ENCODE measurements around the gene INHA.

Gene INHA

GRCh38 chr2:219570194-219570923 is 1.8 kb upstream of the INHA start:
- peak overlapping the region; percentile 46 to 89 (median 80) for H3K27ac ChIP-seq
- peak overlapping the region; percentile 51 to 74 (median 56) for H3K4me3 ChIP-seq

- peak overlapping the region; percentile 51 to 74 (median 56) for H3K4me3 ChIP-seq
- H3K27ac ChIP-seq, result peak overlapping the region; percentile 46 to 89 (median 80)
Measured at GRCh38 chr2:219570924-219571310, 1.2 kb upstream of the INHA start.

- H3K27ac ChIP-seq, result peak within 1 kb of the TSS; percentile 46 to 89 (median 80)
Measured at GRCh38 chr2:219571311-219572236, 536 bp upstream of the INHA start, which contains the start of gene OBSL1. TSS of gene OBSL1 (minus strand) at chr2:219571539. CDS start at chr2:219571232, 307 bp downstream.

GRCh38 chr2:219573166-219573565 is 1.1 kb downstream of the INHA start:
- H3K27ac ChIP-seq, result no peak overlapping the region
- no peak overlapping the region for H3K4me3 ChIP-seq

More at GRCh38 chr2:219571311-219572236, 536 bp upstream of the INHA start, which contains the start of gene OBSL1:
- H3K4me3 ChIP-seq, result peak within 1 kb of the TSS; percentile 51 to 74 (median 56)

GRCh38 chr2:219574484-219575311 is 2.6 kb downstream of the INHA start:
- H3K4me3 ChIP-seq, result no peak overlapping the region
- H3K27ac ChIP-seq, result no peak overlapping the region

GRCh38 chr2:219575566-219576504 is 3.7 kb downstream of the INHA start:
- Histone ChIP-seq H3K4me3 (no peak overlapping the region), H3K27ac (no peak overlapping the region)

- no peak overlapping the region for H3K27ac ChIP-seq
Measured at GRCh38 chr2:219576505-219577388, 4.6 kb downstream of the INHA start.

GRCh38 chr2:219578811-219579613 is 6.9 kb downstream of the INHA start:
- no peak overlapping the region for H3K4me3 ChIP-seq
- H3K27ac ChIP-seq, result no peak overlapping the region

More at GRCh38 chr2:219576505-219577388, 4.6 kb downstream of the INHA start:
- H3K4me3 ChIP-seq, result no peak overlapping the region

- no peak overlapping the region for H3K27ac ChIP-seq
Measured at GRCh38 chr2:219581346-219581745, 9.2 kb downstream of the INHA start.

GRCh38 chr2:219591091-219591490 is 19.0 kb downstream of the INHA start:
- Histone ChIP-seq H3K27ac (no peak overlapping the region), H3K4me3 (no peak overlapping the region)

More at GRCh38 chr2:219581346-219581745, 9.2 kb downstream of the INHA start:
- H3K4me3 ChIP-seq, result no peak overlapping the region

- Histone ChIP-seq H3K4me3 (no peak overlapping the region), H3K27ac (no peak overlapping the region)
Measured at GRCh38 chr2:219592736-219593135, 20.6 kb downstream of the INHA start.

GRCh38 chr2:219593154-219593553 is 21.0 kb downstream of the INHA start:
- Histone ChIP-seq H3K4me3 (no peak overlapping the region), H3K27ac (no peak overlapping the region)

- Histone ChIP-seq H3K27ac (no peak overlapping the region), H3K4me3 (no peak overlapping the region)
Measured at GRCh38 chr2:219595256-219595655, 23.1 kb downstream of the INHA start.

GRCh38 chr2:219596954-219597551 is 24.9 kb downstream of the INHA start:
- H3K4me3 ChIP-seq, result peak overlapping the region; percentile 43 to 83 (median 65)
- peak overlapping the region in 20 of 21 experiments; percentile 72 to 96 (median 89) for H3K27ac ChIP-seq

GRCh38 chr2:219597552-219598307 is 25.6 kb downstream of the INHA start, which contains the start of gene STK11IP:
TSS of gene STK11IP (plus strand) at chr2:219597857. CDS start at chr2:219598120, 263 bp downstream.
- Histone ChIP-seq H3K4me3 (peak within 1 kb of the TSS; percentile 43 to 83 (median 65)), H3K27ac (peak within 1 kb of the TSS; percentile 2 to 96 (median 89))

Data from skin epidermis (tissue), 12 donors.